Measurements from ENCODE around the gene RALGPS1.

Gene RALGPS1

DNA sequence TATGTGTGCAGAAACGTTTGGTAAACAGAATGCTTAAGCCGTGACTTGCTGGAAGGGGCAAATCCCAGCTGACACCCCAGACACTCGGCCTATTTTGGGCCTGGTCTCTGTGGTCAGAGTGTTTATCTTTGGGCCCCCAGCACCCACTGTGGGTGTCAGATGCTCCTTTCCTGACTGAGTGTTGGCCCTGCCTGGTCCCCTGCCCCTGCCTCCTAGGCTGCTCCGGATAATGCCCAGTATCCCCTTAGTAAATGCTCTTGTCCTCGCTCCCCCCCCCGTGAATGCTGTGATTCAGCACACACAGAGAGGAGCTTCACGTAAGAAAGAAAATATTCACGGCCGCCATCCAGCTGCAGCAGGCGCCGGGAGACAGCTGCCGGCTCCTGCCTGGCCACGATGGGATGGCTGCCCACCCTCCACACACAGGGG lies 219.2 kb downstream of the RALGPS1 start:
- no peaks in the 10 kb centered on the region for H3K27me3 ChIP-seq (ENCODE audit: control insufficient read depth, insufficient read depth, low read length)
- H3K27ac ChIP-seq (ENCODE audit: low read depth, low read length): peak overlapping the region; percentile 22
- H3K4me1 ChIP-seq (ENCODE audit: control insufficient read depth, insufficient read depth, low read length): peaks cover 32% of the 10 kb centered on the region
- H3K9me3 ChIP-seq (ENCODE audit: control insufficient read depth, insufficient read depth, low read length): no peaks in the 10 kb centered on the region
- no peak overlapping the region for H3K9ac ChIP-seq (ENCODE audit: low read depth, low read length)
- H3K36me3 ChIP-seq (ENCODE audit: control insufficient read depth, insufficient read depth, low read length): no peaks in the 10 kb centered on the region
- no peak overlapping the region for H3K4me3 ChIP-seq (ENCODE audit: low read depth, low read length)

DNA sequence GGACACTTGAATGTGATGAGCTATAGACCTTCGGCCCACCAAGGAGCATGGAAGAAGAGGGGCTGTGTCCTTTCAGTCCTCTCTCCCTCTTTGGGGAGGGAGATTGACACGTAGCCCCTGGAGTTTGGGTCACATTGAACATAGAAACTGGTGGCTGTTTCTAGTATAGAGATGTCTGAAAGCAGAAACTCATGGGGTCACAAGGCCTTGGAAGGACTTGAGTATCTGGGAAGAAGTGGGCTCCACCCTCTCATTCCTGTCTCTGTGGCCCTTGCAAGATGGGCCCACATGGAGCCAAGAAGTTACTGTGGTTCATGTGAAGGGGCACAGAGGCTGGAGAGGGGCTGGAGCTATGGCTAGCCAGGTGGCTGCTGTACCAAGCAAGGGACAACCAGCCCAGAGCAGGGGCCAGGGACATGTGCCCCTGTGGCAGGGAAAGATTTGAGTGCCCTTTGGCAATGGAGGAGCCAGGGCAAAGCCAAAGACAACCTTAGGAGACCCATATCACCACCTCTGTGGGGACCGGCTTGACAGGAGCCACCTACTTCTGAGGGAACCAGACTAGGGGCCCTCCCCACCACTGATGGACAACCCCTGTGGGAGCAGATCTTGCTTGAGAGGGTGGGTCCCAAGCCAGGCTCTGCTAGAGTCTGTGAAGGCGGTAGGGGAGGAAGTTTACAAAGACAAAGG lies 220.6 kb downstream of the RALGPS1 start:
- Histone ChIP-seq H3K4me1 (ENCODE audit: control insufficient read depth, insufficient read depth, low read length) (peaks cover 32% of the 10 kb centered on the region), H3K27me3 (ENCODE audit: control insufficient read depth, insufficient read depth, low read length) (no peaks in the 10 kb centered on the region), H3K4me3 (ENCODE audit: low read depth, low read length) (no peak overlapping the region), H3K27ac (ENCODE audit: low read depth, low read length) (no peak overlapping the region), H3K36me3 (ENCODE audit: control insufficient read depth, insufficient read depth, low read length) (no peaks in the 10 kb centered on the region), H3K9ac (ENCODE audit: low read depth, low read length) (no peak overlapping the region), H3K9me3 (ENCODE audit: control insufficient read depth, insufficient read depth, low read length) (no peaks in the 10 kb centered on the region)

DNA sequence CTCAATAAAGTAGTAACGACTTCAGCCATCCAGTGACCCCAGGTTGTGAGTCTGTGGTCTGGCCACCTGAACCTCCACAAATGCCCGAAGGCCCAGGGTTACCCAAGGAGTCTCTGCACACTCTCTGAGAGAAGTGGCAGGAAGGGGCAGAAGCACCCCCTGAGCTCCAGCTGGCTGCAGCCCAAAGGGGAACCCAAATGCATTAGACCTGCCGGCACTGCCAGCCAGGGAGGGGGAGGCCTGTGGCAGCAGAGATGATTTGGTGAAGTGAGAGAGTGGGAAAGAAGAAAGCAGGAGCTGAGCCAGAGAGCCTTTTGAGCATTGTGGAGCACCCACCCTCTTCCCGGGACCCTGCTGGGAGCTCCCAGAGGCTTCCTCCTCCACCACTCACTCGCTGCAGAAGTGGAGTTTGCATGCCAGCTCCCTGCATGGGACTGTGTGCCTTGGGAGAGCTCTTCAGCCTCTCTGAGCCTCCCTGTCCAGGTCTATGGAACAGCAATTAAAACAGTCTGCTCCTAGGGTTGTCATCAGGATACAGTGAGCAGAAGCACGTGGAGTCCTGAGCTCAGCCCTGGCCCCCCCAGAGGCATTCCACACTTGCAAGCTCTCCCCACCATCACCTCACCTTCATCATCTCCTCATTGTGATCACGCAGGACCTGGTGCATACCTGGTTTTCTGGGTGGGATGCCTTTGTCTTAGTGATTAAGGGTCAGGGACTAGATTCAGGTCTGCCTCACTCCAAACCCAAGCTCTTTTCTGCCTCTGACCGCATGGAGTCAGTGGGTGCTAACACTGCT lies 221.7 kb downstream of the RALGPS1 start:
- no peak overlapping the region for H3K9ac ChIP-seq (ENCODE audit: low read depth, low read length)
- no peaks in the 10 kb centered on the region for H3K36me3 ChIP-seq (ENCODE audit: control insufficient read depth, insufficient read depth, low read length)
- H3K27ac ChIP-seq (ENCODE audit: low read depth, low read length): no peak overlapping the region

DNA sequence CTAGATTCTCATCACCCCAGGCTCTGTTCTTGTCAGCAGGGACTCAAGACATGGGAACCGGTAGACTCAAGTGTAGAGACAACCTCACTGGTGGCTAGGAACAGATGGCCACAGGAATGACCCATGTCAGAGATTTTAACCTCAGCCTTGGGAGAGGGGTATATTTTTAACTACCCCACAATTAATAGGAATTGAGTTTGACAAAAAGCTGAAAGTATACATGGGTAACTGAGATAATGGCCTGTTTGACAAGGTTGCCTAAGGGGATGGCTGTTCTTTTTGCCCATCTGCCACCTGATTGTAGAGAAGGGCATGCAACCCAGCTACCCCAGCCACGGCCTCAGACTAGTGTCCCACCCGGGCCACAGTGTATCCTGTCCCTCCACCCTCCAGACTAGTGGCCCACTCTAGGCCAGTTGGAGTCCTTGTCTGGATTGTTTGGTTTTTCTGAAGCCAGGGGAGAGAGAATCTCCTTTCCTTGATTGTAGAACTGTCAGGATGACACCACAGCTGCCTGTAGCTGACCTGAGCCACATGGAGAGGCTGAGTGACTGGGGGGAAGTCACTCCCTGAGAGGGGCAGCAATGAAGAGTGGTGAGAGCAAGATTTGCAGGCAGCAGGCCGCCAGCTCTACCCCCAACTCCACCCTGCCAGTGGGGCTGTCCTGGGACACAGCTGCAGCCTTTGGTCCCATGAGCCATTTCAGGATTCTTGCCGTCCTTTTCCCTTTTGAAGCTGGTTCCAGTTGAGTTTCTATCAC lies 222.5 kb downstream of the RALGPS1 start:
- H3K4me3 ChIP-seq (ENCODE audit: low read depth, low read length): no peak overlapping the region
- no peaks in the 10 kb centered on the region for H3K9me3 ChIP-seq (ENCODE audit: control insufficient read depth, insufficient read depth, low read length)
- H3K27ac ChIP-seq (ENCODE audit: low read depth, low read length): no peak overlapping the region
- no peaks in the 10 kb centered on the region for H3K36me3 ChIP-seq (ENCODE audit: control insufficient read depth, insufficient read depth, low read length)
- H3K4me1 ChIP-seq (ENCODE audit: control insufficient read depth, insufficient read depth, low read length): peaks cover 23% of the 10 kb centered on the region
- H3K9ac ChIP-seq (ENCODE audit: low read depth, low read length): no peak overlapping the region
- H3K27me3 ChIP-seq (ENCODE audit: control insufficient read depth, insufficient read depth, low read length): no peaks in the 10 kb centered on the region

More for the DNA sequence above, 221.7 kb downstream of the RALGPS1 start:
- H3K4me3 ChIP-seq (ENCODE audit: low read depth, low read length): no peak overlapping the region
- H3K4me1 ChIP-seq (ENCODE audit: control insufficient read depth, insufficient read depth, low read length): peaks cover 27% of the 10 kb centered on the region
- H3K27me3 ChIP-seq (ENCODE audit: control insufficient read depth, insufficient read depth, low read length): no peaks in the 10 kb centered on the region
- H3K9me3 ChIP-seq (ENCODE audit: control insufficient read depth, insufficient read depth, low read length): no peaks in the 10 kb centered on the region

DNA sequence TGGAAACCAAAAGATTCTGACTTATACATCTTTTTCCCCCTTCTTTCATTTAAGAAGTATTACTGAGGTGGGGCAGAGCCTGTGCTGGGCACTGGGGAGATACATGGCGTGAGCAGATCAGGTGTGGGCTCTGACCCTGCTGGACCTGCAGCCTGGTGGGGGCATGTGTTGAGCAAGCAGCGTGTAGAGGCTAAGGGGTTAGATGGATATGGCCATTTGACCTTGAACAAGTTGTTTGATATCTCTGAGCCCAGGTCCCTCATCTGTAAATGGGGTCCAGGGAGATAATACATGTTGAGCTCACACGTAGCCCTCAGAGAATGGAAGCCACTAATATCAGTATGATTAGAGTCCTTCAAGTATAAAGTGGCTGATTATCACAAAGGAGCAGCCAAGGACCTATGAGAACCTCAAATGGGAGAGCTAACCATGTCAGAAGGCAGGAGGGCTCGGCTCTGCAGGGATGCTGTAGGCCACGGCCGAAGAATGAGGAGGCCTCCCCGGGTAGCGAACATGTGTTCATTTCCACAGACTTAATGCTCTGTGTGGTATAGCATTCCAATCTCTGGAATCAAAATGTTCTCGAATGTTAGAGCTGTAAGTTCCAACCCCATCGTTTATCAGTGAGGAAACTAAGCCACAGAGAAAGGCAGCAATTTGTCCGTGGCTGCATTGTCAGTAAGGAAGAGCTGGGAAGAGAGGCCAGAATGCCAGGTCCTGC lies 223.2 kb downstream of the RALGPS1 start:
- no peak overlapping the region for H3K27ac ChIP-seq (ENCODE audit: low read depth, low read length)
- H3K4me1 ChIP-seq (ENCODE audit: control insufficient read depth, insufficient read depth, low read length): peaks cover 24% of the 10 kb centered on the region
- H3K9ac ChIP-seq (ENCODE audit: low read depth, low read length): no peak overlapping the region
- H3K36me3 ChIP-seq (ENCODE audit: control insufficient read depth, insufficient read depth, low read length): no peaks in the 10 kb centered on the region
- H3K9me3 ChIP-seq (ENCODE audit: control insufficient read depth, insufficient read depth, low read length): no peaks in the 10 kb centered on the region
- no peaks in the 10 kb centered on the region for H3K27me3 ChIP-seq (ENCODE audit: control insufficient read depth, insufficient read depth, low read length)
- no peak overlapping the region for H3K4me3 ChIP-seq (ENCODE audit: low read depth, low read length)

DNA sequence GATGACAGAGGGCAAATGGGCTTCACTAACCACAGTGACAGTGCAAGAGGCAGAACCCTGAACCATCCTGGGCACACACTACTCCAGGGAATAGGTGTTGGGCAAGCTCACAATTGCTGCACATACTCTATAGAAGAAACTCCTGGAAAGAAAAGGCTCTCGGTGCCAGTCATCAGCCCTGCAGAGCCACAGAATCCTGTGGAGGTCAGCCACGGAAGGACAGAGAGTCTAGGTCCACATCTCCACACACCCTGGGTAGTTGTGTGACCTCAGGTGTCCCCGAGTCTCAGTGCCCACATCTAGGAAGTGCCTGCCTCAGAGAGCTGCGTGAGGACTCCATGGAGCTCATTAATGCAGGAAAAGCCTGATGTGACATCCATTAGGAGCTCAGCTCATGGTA lies 223.9 kb downstream of the RALGPS1 start:
- Histone ChIP-seq H3K4me1 (ENCODE audit: control insufficient read depth, insufficient read depth, low read length) (peaks cover 21% of the 10 kb centered on the region), H3K9me3 (ENCODE audit: control insufficient read depth, insufficient read depth, low read length) (no peaks in the 10 kb centered on the region), H3K9ac (ENCODE audit: low read depth, low read length) (no peak overlapping the region), H3K27me3 (ENCODE audit: control insufficient read depth, insufficient read depth, low read length) (no peaks in the 10 kb centered on the region), H3K4me3 (ENCODE audit: low read depth, low read length) (no peak overlapping the region), H3K27ac (ENCODE audit: low read depth, low read length) (no peak overlapping the region), H3K36me3 (ENCODE audit: control insufficient read depth, insufficient read depth, low read length) (no peaks in the 10 kb centered on the region)

DNA sequence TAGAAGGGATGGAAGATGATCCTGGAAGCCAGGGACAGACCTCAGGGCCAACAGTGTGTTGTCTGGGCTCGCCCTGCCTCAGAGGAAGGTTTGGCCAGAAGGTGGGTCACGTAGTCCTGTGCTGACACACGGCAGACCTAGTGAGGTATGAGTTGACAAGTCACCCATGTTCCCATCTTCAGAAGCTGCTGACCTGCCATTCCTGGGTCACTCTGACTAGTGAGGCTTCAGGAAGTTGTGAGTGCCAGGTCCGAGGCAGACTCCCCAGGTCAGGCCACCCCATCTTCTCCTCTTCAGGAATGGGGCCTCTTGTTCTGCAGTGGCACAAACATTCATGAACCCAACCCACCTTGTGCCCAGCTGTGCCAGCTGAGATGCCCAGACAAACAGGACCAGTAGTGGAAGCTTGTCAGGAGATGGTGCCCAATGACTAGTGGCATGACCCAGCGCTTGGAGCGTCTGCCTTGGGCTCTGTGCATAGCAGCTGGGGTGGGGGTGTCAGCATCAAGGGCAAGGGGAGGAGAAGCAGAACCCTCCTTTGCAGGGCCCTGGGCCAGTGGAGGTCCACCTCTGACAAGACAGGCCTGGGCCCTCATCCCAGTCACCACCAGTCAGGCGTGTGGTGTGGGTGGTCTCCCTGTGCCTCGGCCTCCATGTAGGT lies 224.6 kb downstream of the RALGPS1 start:
- Histone ChIP-seq H3K27ac (ENCODE audit: low read depth, low read length) (no peak overlapping the region), H3K27me3 (ENCODE audit: control insufficient read depth, insufficient read depth, low read length) (no peaks in the 10 kb centered on the region), H3K4me1 (ENCODE audit: control insufficient read depth, insufficient read depth, low read length) (peaks cover 17% of the 10 kb centered on the region), H3K36me3 (ENCODE audit: control insufficient read depth, insufficient read depth, low read length) (no peaks in the 10 kb centered on the region), H3K9me3 (ENCODE audit: control insufficient read depth, insufficient read depth, low read length) (no peaks in the 10 kb centered on the region), H3K9ac (ENCODE audit: low read depth, low read length) (no peak overlapping the region), H3K4me3 (ENCODE audit: low read depth, low read length) (no peak overlapping the region)

DNA sequence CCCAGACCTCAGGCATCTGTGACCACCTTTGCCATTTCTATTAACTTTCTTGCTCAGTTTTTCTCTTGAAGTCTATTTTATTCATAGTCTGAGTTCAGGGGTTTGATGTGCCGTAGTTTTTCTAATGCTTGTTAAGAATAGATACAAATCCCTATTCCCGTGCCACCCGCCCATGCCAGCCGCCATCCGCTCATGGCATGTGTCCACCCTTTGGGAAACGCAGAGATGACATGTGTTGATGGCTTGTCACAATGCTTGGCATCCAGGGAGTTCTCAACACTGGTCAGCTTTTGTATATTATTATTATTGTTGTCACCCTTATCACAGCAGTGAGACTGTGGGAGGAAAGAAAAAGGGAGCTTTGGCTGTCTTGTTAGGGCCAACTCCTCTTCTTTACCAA lies 225.2 kb downstream of the RALGPS1 start:
- Histone ChIP-seq H3K27me3 (ENCODE audit: control insufficient read depth, insufficient read depth, low read length) (no peaks in the 10 kb centered on the region), H3K9me3 (ENCODE audit: control insufficient read depth, insufficient read depth, low read length) (no peaks in the 10 kb centered on the region), H3K9ac (ENCODE audit: low read depth, low read length) (no peak overlapping the region), H3K36me3 (ENCODE audit: control insufficient read depth, insufficient read depth, low read length) (no peaks in the 10 kb centered on the region), H3K4me3 (ENCODE audit: low read depth, low read length) (no peak overlapping the region), H3K4me1 (ENCODE audit: control insufficient read depth, insufficient read depth, low read length) (peaks cover 17% of the 10 kb centered on the region), H3K27ac (ENCODE audit: low read depth, low read length) (no peak overlapping the region)

DNA sequence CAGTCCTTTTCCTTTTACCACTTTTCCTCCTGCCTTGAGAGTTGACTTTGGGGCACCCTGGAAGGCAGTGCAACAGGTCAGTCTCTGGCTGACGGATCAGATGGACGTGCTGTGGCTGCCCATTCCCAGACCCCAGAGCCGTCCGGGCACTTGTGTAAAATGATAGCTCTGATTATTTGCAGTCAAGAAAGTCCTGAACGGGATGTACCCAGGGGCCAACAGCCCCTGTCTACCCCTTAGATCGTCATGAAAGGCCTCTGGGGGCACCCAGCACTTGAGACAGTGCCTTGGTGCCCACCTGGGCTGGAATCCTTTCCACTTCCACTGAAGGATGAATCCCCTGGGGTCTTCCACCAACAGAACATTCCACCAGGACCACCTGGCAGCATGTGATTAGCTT lies 225.6 kb downstream of the RALGPS1 start:
- Histone ChIP-seq H3K9ac (ENCODE audit: low read depth, low read length) (no peak overlapping the region), H3K4me3 (ENCODE audit: low read depth, low read length) (no peak overlapping the region), H3K27ac (ENCODE audit: low read depth, low read length) (no peak overlapping the region), H3K27me3 (ENCODE audit: control insufficient read depth, insufficient read depth, low read length) (no peaks in the 10 kb centered on the region), H3K36me3 (ENCODE audit: control insufficient read depth, insufficient read depth, low read length) (no peaks in the 10 kb centered on the region), H3K9me3 (ENCODE audit: control insufficient read depth, insufficient read depth, low read length) (no peaks in the 10 kb centered on the region), H3K4me1 (ENCODE audit: control insufficient read depth, insufficient read depth, low read length) (peaks cover 17% of the 10 kb centered on the region)
